ENCODE measurements around the gene MLH1.

Gene MLH1

DNA sequence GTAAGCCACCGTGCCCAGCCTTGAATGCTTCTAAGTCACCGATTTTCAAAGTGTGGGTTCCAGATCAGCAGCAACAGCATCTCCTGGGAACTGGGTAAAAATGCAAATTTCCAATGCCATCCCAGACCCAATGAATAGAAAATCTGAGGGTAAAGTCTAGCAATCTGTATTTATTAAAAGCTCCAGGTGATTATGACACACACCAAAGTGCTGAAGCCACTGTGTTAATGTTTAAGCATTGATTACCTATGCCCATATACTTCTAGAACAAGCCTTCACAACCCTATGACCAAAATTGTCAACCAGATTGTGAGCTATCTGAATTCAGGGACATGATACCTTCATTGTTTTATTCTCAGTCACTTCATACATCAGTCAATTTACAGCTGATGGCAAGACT, 94.6 kb downstream of the MLH1 start:
- no peak for DNase-seq (ENCODE audit: low read depth in 2 of 2, low spot score in 1 of 2)

GRCh38 chr3:37092484-37092883, 99.2 kb downstream of the MLH1 start:
- no peak for DNase-seq (ENCODE audit: low read depth in 2 of 2, low spot score in 1 of 2)

- no peak for DNase-seq (ENCODE audit: low read depth in 2 of 2, low spot score in 1 of 2)
Measured at GRCh38 chr3:37093481-37093880, 100.2 kb downstream of the MLH1 start.

GRCh38 chr3:37094636-37095035, 101.3 kb downstream of the MLH1 start:
- no peak for DNase-seq (ENCODE audit: low read depth in 2 of 2, low spot score in 1 of 2)

- DNase-seq (ENCODE audit: low read depth in 2 of 2, low spot score in 1 of 2) = no peak
Measured at GRCh38 chr3:37096288-37096687, 103.0 kb downstream of the MLH1 start.

GRCh38 chr3:37096975-37097374, 103.7 kb downstream of the MLH1 start:
- DNase-seq (ENCODE audit: low read depth in 2 of 2, low spot score in 1 of 2) = no peak

DNA sequence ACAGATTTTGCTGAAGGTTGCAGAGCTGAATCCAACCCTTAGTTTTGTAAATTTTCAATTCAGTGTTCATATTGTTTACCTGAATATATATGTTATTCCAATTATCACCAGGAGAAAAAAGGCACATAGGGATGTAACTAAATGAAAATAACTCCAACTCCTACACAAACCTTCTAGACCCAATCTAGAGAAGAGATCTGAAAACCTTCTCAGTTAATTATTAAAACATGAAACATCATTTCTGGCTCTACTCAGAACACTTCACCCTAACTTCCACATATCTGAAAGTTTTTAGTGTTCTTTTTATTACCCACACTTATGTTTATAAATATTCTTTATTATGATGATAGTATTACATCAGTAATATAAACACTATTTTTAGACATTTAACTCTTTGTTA, 104.5 kb downstream of the MLH1 start:
- no peak for DNase-seq (ENCODE audit: low read depth in 2 of 2, low spot score in 1 of 2)

- DNase-seq (ENCODE audit: low read depth in 2 of 2, low spot score in 1 of 2) = no peak
Measured at GRCh38 chr3:37098884-37099283, 105.6 kb downstream of the MLH1 start.

GRCh38 chr3:37099469-37099868, 106.2 kb downstream of the MLH1 start:
- DNase-seq (ENCODE audit: low read depth in 2 of 2, low spot score in 1 of 2) = no peak

DNA sequence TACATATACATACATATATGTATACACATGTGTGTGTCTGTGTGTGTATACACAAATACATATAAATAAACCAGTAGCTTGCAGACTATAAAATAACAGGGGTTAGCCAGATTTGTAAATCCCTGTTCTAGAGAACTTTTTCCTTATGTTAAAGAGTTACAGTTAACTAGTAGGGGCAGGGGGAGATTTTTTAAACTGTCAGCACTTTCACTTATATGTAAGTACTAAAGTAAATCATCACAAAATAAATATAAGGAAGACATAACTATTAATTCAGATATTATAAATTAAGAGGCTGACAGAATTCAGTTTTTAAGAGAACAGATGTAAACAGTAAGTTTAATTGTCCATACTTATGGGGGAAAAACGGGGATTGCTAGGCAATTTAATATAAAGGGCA, 107.1 kb downstream of the MLH1 start:
- no peak for DNase-seq (ENCODE audit: low read depth in 2 of 2, low spot score in 1 of 2)

Data from stimulated activated CD8-positive, alpha-beta memory T cell treated with anti-CD3 and anti-CD28 coated beads, Interleukin-4, amount 100 ng/mL, for 4 hours (primary cell).